Ovary (tissue), 3 donors: Measurements from ENCODE around the gene BICRAL.

Experiments
- EP300 ChIP-seq: sonication (generic); formaldehyde crosslinking; IDR thresholded peaks from one replicate; pipeline ENCODE4 v1.6.1; 2017; ENCODE audit warnings: antibody characterized with exemption
- POLR2A ChIP-seq: fragments of 450-650 bp; IDR thresholded peaks from one replicate; pipeline ENCODE4 v1.6.1; 2017; ENCODE audit warnings: antibody characterized with exemption, mild to moderate bottlenecking, moderate library complexity
- TF ChIP-seq, protein P1 (sequence below), 3 donors: fragments of 450-650 bp in 2 of 3; fragments of 200-600 bp in 1 of 3; IDR thresholded peaks; one replicate each; pipeline versions ENCODE4 v1.5.1 to v1.8.0; 2016 to 2022; ENCODE audit warnings: antibody characterized with exemption in 3 of 3, mild to moderate bottlenecking in 1 of 3
- donor health status: DM: no; HTN: no; CAD: no.

DNA sequence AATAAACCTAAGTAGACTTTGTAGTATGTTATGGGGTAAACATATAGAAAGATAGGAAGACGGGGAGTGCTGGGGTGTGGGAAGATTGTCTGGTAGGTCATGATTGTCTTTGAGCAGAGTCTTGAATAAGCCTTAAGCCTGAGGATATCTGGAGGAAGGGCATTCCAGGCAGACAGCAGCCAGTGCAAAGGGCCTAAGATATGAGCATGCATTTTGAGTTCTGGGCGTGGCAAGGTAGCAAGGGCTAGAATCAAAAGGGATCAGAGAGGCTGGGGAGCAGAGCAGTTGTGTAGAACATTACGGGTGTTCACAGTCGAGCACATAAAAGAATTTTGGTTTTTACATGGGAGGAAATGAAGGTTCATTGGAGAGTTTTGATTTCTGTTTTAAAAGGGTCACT, 14.3 kb downstream of the BICRAL start:
- TF ChIP-seq, protein P1, sequence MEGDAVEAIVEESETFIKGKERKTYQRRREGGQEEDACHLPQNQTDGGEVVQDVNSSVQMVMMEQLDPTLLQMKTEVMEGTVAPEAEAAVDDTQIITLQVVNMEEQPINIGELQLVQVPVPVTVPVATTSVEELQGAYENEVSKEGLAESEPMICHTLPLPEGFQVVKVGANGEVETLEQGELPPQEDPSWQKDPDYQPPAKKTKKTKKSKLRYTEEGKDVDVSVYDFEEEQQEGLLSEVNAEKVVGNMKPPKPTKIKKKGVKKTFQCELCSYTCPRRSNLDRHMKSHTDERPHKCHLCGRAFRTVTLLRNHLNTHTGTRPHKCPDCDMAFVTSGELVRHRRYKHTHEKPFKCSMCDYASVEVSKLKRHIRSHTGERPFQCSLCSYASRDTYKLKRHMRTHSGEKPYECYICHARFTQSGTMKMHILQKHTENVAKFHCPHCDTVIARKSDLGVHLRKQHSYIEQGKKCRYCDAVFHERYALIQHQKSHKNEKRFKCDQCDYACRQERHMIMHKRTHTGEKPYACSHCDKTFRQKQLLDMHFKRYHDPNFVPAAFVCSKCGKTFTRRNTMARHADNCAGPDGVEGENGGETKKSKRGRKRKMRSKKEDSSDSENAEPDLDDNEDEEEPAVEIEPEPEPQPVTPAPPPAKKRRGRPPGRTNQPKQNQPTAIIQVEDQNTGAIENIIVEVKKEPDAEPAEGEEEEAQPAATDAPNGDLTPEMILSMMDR (IDR thresholded peaks at IDR 0.05): no peak
- no peak for TF ChIP-seq EP300
- TF ChIP-seq POLR2A: no peak
